Cardiac fibroblast (primary cell): Measurements from ENCODE around the gene MRPS27.

Source experiments
- DNase-seq, 2 donors: peaks; one replicate each; pipeline versions ENCODE4 v3.0.0 to v3.0.0-alpha.2; 2010; ENCODE audit warnings: low read depth in 2 of 2
- H3K4me3 ChIP-seq, 2 donors: replicated peaks in 1 of 2; 1 replicate in 1 of 2; 2 replicates in 1 of 2; pipeline ENCODE4 v1.5.1; 2011; ENCODE audit warnings: low read depth in 2 of 2, low read length in 2 of 2, mild to moderate bottlenecking in 2 of 2, moderate library complexity in 1 of 2
- CTCF ChIP-seq: IDR thresholded peaks from one replicate; pipeline ENCODE4 v1.5.1; 2011; ENCODE audit warnings: low read depth, mild to moderate bottlenecking, low read length, inconsistent platforms

Gene MRPS27

DNA sequence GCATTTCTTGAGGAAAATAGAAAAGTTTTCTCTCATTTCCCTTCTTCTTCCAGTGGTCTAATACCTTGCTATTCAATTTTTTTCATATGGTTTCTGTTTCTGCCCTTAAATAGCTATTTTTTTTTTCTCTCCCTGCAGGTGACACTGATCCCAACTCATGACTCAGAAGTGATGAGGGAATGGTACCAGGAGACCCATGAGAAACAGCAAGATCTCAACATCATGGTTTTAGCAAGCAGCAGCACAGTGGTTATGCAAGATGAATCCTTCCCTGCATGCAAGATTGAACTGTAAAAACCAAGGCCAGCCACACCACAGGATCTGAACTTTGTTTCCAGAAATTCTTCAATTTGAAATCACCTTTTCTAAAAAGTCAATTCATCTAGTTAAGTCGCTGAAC, 115.1 kb downstream of the MRPS27 start:
- H3K4me3 ChIP-seq: no peak overlapping the region
- no peak for TF ChIP-seq CTCF
- peak in 1 of 2 donors; percentile 25 for DNase-seq

DNA sequence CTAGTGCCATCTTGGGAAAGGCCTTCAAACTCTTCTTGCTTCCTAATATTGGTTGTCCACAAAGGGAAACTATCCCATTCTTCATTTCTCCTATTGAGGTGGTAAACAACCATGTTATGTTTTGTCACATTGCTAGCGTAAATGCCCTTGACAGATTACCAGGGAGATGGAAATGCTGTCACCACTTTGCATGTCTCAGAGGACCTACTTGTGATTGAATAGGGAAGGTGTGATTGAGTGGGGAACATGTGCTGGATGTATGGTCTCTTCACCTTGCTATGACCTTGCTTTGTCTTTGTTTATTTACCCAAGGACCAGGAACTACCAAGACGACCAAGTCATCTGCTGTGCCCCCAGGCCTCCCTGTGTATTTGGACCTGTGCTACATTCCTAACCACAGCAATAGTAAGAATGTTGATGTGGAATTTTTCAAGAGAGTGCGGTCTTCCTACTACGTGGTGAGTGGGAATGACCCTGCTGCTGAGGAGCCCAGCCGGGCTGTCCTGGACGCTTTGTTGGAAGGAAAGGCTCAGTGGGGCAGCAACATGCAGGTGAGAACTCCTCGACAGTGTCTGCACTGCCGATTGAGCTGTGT, 116.7 kb downstream of the MRPS27 start:
- no peak for TF ChIP-seq CTCF

DNA sequence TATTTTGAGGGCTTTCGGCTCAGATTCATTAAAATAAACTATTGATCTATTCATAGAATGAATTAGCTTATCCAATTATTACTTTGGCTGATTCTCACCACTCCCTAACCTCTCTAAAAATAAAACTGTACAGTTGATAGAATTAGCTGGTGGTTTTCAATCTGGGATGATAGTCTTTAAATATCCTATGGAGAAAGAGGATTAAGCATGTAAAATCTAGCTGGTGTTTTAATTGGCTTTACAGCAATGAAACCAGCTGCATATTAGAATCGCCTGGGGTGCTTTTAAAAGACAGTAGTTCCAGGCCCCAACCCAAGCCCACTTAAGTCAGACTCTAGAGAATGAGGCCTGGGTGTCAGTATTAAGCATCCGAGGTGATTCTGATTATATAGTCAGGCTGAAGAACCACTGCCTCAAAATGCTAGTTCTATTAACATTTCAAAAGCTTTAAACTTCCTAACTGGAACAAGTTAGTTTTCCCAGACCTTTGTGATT, 117.7 kb downstream of the MRPS27 start:
- no peak for DNase-seq
- no peak for TF ChIP-seq CTCF
- H3K4me3 ChIP-seq: no peak overlapping the region

More for the DNA sequence above, 116.7 kb downstream of the MRPS27 start:
- no peak overlapping the region for H3K4me3 ChIP-seq
- DNase-seq: no peak

DNA sequence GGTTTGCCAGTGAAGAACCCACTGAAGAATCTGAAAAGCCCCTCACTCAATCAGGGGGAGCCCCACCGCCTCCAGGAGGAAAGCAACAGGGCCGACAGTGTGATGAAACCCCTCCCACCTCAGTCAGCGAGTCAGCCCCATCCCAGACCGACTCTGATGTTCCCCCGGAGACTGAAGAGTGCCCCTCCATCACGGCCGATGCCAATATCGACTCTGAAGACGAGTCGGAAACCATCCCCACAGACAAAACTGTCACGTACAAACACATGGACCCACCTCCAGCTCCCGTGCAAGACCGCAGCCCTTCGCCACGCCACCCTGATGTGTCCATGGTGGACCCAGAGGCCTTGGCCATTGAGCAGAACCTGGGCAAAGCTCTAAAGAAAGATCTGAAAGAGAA, 120.4 kb downstream of the MRPS27 start:
- no peak for DNase-seq
- H3K4me3 ChIP-seq: no peak overlapping the region
- no peak for TF ChIP-seq CTCF

GRCh38 chr5:72197393-72197792, 122.6 kb downstream of the MRPS27 start:
- no peak for TF ChIP-seq CTCF
- H3K4me3 ChIP-seq: no peak overlapping the region
- DNase-seq: no peak

- no peak for DNase-seq
- TF ChIP-seq CTCF: no peak
- no peak overlapping the region for H3K4me3 ChIP-seq
These were observed 124.5 kb downstream of the MRPS27 start for GRCh38 chr5:72195581-72195980.

DNA sequence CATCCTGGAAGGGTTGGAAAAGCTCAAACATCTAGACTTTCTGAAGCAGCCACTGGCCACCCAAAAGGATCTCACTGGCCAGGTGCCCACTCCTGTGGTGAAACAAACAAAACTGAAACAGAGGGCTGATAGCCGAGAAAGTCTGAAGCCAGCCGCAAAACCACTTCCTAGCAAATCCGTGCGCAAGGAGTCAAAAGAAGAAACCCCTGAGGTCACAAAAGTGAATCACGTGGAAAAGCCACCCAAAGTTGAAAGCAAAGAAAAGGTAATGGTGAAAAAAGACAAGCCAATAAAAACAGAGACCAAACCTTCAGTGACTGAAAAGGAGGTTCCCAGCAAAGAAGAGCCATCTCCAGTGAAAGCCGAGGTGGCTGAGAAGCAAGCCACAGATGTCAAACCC, 125.2 kb downstream of the MRPS27 start:
- no peak for DNase-seq
- no peak for TF ChIP-seq CTCF

More for the DNA sequence above, 125.2 kb downstream of the MRPS27 start:
- no peak overlapping the region for H3K4me3 ChIP-seq
